Measurements from ENCODE around the gene CYB5R3.
A peak's percentile ranks its signal among the peaks of the same experiment; 100 is the strongest.

Gene CYB5R3

GRCh38 chr22:42644422-42645340 lies 4.5 kb downstream of the CYB5R3 start:
- DNase-seq (ENCODE audit: insufficient read length, low spot score) (no peak), FAIRE-seq (no peak)
- TF ChIP-seq POLR2A (IDR thresholded peaks at IDR 0.05; ENCODE audit: low read depth, low read length), result no peak

GRCh38 chr22:42643634-42644421 lies 5.4 kb downstream of the CYB5R3 start:
- no peak for TF ChIP-seq POLR2A (IDR thresholded peaks at IDR 0.05; ENCODE audit: low read depth, low read length)
- DNase-seq (ENCODE audit: insufficient read length, low spot score) (no peak), FAIRE-seq (no peak)

- no peak for DNase-seq (ENCODE audit: insufficient read length, low spot score)
- TF ChIP-seq POLR2A (IDR thresholded peaks at IDR 0.05; ENCODE audit: low read depth, low read length), result no peak
- FAIRE-seq, result no peak
Measured at GRCh38 chr22:42642806-42643633, 6.2 kb downstream of the CYB5R3 start.

DNA sequence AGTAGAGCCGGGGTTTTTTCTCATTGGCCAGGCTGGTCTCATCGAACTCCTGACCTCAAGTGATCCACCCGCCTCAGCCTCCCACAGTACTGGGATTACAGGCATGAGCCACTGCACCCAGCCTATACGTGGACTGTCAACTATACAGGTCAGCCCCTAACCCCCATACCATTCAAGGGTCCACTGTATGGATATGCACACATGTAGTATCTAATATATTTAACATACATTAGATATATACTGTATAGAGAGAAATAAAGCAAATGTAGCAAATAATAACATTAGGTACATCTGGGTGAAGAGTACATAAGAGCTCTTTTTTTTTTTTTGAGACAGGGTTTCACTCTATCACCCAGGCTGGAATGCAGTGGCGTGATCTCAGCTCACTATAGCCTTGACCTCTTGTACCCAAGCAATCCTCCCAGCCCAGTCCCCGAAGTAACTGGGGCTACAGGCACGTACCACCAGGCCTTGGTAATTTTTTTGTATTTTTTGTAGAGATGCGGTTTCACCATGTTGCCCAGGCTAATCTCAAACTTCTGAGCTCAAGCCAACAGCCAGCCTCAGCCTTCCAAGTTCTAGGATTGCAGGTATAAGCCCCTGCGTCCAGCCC lies 7.3 kb downstream of the CYB5R3 start:
- DNase-seq (ENCODE audit: insufficient read length, low spot score), result no peak
- no peak for TF ChIP-seq POLR2A (IDR thresholded peaks at IDR 0.05; ENCODE audit: low read depth, low read length)
- no peak for FAIRE-seq

DNA sequence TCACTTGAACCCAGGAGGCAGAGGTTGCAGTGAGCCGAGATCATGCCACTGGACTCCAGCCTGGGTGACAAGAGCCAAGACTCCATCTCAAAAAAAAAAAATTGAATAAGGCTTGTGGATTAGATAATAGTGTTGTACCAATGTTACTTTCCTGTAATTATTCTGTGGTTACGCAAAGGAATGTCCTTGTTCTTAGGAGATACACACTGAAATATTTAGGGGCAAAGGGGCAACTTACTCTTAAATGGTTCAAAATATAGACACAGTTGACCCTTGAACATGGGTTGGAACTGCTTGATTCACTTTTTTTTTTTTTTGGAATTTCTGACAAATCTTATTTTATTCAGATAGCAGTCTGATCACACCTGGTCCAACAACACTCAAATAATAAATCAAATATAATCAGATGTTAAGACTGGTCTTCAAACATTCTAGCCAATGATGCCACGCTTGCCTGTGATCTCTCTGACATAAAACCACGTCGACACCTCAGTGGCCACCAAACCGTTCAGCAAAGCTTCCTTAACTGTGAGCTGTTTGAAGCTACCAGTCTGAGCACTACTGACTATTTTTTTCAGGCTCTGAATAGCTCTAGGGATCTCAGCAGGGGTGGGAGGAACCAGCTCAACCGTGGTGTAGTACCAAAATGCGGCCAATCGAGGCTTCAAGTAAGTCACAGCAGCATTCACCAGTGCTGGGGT lies 9.5 kb downstream of the CYB5R3 start:
- DNase-seq (ENCODE audit: insufficient read length, low spot score) (no peak), FAIRE-seq (no peak)
- no peak for TF ChIP-seq POLR2A (IDR thresholded peaks at IDR 0.05; ENCODE audit: low read depth, low read length)

GRCh38 chr22:42637555-42637954 lies 11.6 kb downstream of the CYB5R3 start:
- no peak for TF ChIP-seq POLR2A (IDR thresholded peaks at IDR 0.05; ENCODE audit: low read depth, low read length)
- DNase-seq (ENCODE audit: insufficient read length, low spot score) (no peak), FAIRE-seq (no peak)

GRCh38 chr22:42636506-42636905 lies 12.7 kb downstream of the CYB5R3 start:
- no peak for TF ChIP-seq POLR2A (IDR thresholded peaks at IDR 0.05; ENCODE audit: low read depth, low read length)
- no peak for DNase-seq (ENCODE audit: insufficient read length, low spot score)
- no peak for FAIRE-seq

DNA sequence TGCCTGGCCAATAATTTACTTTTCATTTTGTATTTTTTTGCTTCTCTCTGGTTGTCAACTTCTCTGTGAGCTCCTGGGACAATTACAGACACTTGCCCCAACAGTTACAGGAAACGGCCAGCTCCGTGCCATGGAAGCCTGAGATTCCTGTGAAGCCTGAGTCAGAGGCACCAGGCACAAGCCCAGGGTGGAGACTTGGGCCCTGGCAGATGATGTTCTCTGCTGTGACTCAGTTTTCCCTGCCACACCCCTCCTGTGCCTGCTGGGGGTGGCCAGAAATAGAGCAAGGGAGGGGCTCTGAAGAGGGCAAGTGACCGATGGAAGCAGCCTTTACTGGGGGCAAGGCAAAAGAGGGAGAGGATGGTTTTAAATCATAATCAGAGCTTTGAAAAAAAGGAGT lies 13.7 kb downstream of the CYB5R3 start:
- no peak for TF ChIP-seq POLR2A (IDR thresholded peaks at IDR 0.05; ENCODE audit: low read depth, low read length)
- DNase-seq (ENCODE audit: insufficient read length, low spot score) (peak; percentile 85), FAIRE-seq (peak; percentile 65)

GRCh38 chr22:42633013-42633412 lies 16.2 kb downstream of the CYB5R3 start:
- no peak for DNase-seq (ENCODE audit: insufficient read length, low spot score)
- no peak for TF ChIP-seq POLR2A (IDR thresholded peaks at IDR 0.05; ENCODE audit: low read depth, low read length)
- FAIRE-seq, result no peak

DNA sequence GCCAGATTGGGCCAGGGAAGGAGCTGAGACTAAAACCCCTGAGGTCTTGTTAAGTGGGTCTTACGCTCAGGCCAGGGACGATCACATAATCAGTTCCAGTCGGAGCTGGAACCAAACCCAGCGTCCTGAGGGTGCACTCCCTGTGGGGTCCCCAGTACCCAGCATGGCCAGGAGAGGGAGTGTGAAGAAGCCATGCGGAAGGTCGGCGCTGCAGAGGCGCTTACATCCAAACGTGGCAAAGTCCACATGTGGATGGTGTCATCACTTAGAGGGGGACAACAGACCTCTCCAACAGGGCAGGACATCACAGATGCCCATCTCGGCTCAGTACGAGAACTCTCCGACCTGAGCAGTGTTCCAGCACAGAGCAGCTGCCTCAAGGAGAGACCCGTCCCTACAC lies 17.1 kb downstream of the CYB5R3 start:
- FAIRE-seq (no peak), DNase-seq (ENCODE audit: insufficient read length, low spot score) (no peak)
- no peak for TF ChIP-seq POLR2A (IDR thresholded peaks at IDR 0.05; ENCODE audit: low read depth, low read length)

GRCh38 chr22:42630901-42631602 lies 18.1 kb downstream of the CYB5R3 start:
- DNase-seq (ENCODE audit: insufficient read length, low spot score), result peak; percentile 62
- no peak for FAIRE-seq
- TF ChIP-seq POLR2A (IDR thresholded peaks at IDR 0.05; ENCODE audit: low read depth, low read length), result no peak

DNA sequence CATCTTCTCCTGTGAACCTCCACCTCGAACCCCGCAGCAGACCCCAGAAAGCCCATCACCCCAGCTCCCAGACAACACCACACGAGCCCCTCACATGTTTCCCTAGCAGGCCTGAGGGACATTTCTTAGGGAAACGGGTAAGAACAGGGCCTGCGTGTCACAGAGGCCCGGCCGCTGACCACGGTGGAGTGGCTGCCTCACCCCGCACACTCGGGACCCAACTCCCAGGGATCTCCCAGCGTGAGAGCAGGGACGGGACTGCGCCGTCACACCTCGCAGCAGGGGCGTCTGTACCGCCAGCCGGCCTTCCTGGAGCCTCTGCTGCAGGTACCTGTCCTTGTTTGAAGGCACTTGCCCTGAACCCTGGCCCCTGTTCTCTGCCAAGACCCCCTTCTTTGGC lies 19.0 kb downstream of the CYB5R3 start:
- no peak for TF ChIP-seq POLR2A (IDR thresholded peaks at IDR 0.05; ENCODE audit: low read depth, low read length)
- FAIRE-seq, result no peak
- no peak for DNase-seq (ENCODE audit: insufficient read length, low spot score)
